Gastrocnemius medialis (tissue), 4 donors: Measurements from ENCODE around the gene COL6A1. TPM values are rescaled to one million over a fixed set of nuclear protein-coding genes. Genes with fewer than 3 reads are reported as not detected.

Experiments
- ATAC-seq, 2 donors: fragments of 150-250 bp; one replicate each; pipeline ENCODE4 v1.9.1; 2016
- DNase-seq, 2 donors: peaks; one replicate each; pipeline ENCODE4 v3.0.0-alpha.2; 2019
- H3K27ac ChIP-seq, 4 donors: fragments of 200-600 bp; sonication (generic); 1 replicate in 1 of 4; 2 replicates in 3 of 4; pipeline ENCODE4 v1.5.1; 2016 to 2018; ENCODE audit warnings: mild to moderate bottlenecking in 2 of 4, moderate library complexity in 1 of 4
- H3K27me3 ChIP-seq, 3 donors: fragments of 200-600 bp; sonication (generic) in 2 of 3; 1 replicate in 1 of 3; 2 replicates in 2 of 3; pipeline versions ENCODE4 v1.5.1 to v1.6.0; 2016 to 2019; ENCODE audit warnings: mild to moderate bottlenecking in 1 of 3, moderate library complexity in 1 of 3
- H3K36me3 ChIP-seq, 2 donors: fragments of 200-600 bp; sonication (generic) in 1 of 2; one replicate each; pipeline ENCODE4 v1.5.1; 2017 to 2018
- H3K4me1 ChIP-seq, 2 donors: fragments of 200-600 bp; sonication (generic) in 1 of 2; one replicate each; pipeline ENCODE4 v1.5.1; 2016 to 2017; ENCODE audit warnings: mild to moderate bottlenecking in 2 of 2
- H3K4me3 ChIP-seq, 4 donors: fragments of 200-600 bp; sonication (generic) in 3 of 4; 1 replicate in 1 of 4; 2 replicates in 3 of 4; pipeline ENCODE4 v1.5.1; 2016 to 2019; ENCODE audit warnings: mild to moderate bottlenecking in 2 of 4
- H3K9me3 ChIP-seq, 3 donors: fragments of 200-600 bp; sonication (generic) in 2 of 3; 1 replicate in 1 of 3; 2 replicates in 2 of 3; pipeline ENCODE4 v1.5.1; 2016 to 2019
- CTCF ChIP-seq, 5 experiments: fragments of 450-650 bp in 3 of 5; fragments of 200-600 bp in 2 of 5; sonication (generic) in 2 of 5; IDR thresholded peaks in 4 of 5; conservative IDR thresholded peaks in 1 of 5; 1 replicate in 4 of 5; 2 replicates in 1 of 5; pipeline ENCODE4 v1.5.1; 2016 to 2019; ENCODE audit warnings: antibody characterized with exemption in 5 of 5, mild to moderate bottlenecking in 3 of 5, moderate library complexity in 3 of 5
- POLR2A ChIP-seq, 2 donors: fragments of 450-650 bp; IDR thresholded peaks; one replicate each; pipeline ENCODE4 v1.6.1; 2017; ENCODE audit warnings: antibody characterized with exemption in 2 of 2, mild to moderate bottlenecking in 2 of 2, moderate library complexity in 2 of 2
- in situ Hi-C, 4 donors: fragments of 200-750 bp; cut with MboI; loops; one replicate each; pipeline versions ENCODE4 v1.15.0 to v1.8.0; 2017; ENCODE audit warnings: low sequenced_read_pairs in 4 of 4
- intact Hi-C: fragments of 100-400 bp; cut with DNase I; formaldehyde crosslinking; loops from one replicate; pipeline ENCODE4 v1.15.1; 2023; ENCODE audit warnings: low total_unique reads
- total RNA-seq, 4 donors: library from RNA; depleted of rRNA; stranded (reverse); fragments of >200 nt; gene quantifications; one replicate each; pipeline versions ENCODE4 v1.1.0 to v1.2.3, GENCODE V29; 2016

COL6A1 gene
- total RNA-seq, 4 donors from 2014 or later = 50.5 to 97.8 (median 73.3) TPM

GRCh38 chr21:46049890-46050667 lies 68.5 kb downstream of the COL6A1 start:
- ATAC-seq = no peak
- DNase-seq = no peak
- Histone ChIP-seq H3K27ac (peak overlapping the region; percentile 73 to 83 (median 80)), H3K9me3 (no peaks in the 10 kb centered on the region), H3K4me3 (no peak overlapping the region), H3K27me3 (peaks cover 1 to 9% (median 7%) of the 10 kb centered on the region in 3 donors), H3K4me1 (peaks cover 4 to 8% of the 10 kb centered on the region in 2 donors), H3K36me3 (no peaks in the 10 kb centered on the region)
- intact Hi-C loops = no loop called here
- in situ Hi-C loops = no loop called here
- TF ChIP-seq POLR2A (IDR thresholded peaks at IDR 0.05) (no peak), CTCF (IDR thresholded peaks at IDR 0.05 in 4 of 5, conservative IDR thresholded peaks at IDR 0.05 in 1 of 5) (no peak)

GRCh38 chr21:46050668-46051378 lies 69.3 kb downstream of the COL6A1 start:
- intact Hi-C loops = no loop called here
- Histone ChIP-seq H3K27ac (peak overlapping the region in 2 of 4 donors; percentile 73 to 83), H3K36me3 (no peaks in the 10 kb centered on the region), H3K27me3 (peaks cover 7 to 9% (median 9%) of the 10 kb centered on the region in 3 donors), H3K4me3 (no peak overlapping the region), H3K9me3 (no peaks in the 10 kb centered on the region), H3K4me1 (peaks cover 4 to 8% of the 10 kb centered on the region in 2 donors)
- ATAC-seq (no peak), DNase-seq (no peak)
- in situ Hi-C loops = no loop called here
- TF ChIP-seq POLR2A (IDR thresholded peaks at IDR 0.05) = no peak
- no peak for TF ChIP-seq CTCF (IDR thresholded peaks at IDR 0.05 in 4 of 5, conservative IDR thresholded peaks at IDR 0.05 in 1 of 5)

- Histone ChIP-seq H3K9me3 (no peaks in the 10 kb centered on the region), H3K4me1 (peaks cover 4 to 12% of the 10 kb centered on the region in 2 donors), H3K4me3 (no peak overlapping the region), H3K27me3 (peaks cover 11 to 13% (median 12%) of the 10 kb centered on the region in 3 donors), H3K27ac (no peak overlapping the region), H3K36me3 (no peaks in the 10 kb centered on the region)
- no peak for DNase-seq
- intact Hi-C loops (no loop called here), in situ Hi-C loops (no loop called here)
- no peak for ATAC-seq
- TF ChIP-seq POLR2A (IDR thresholded peaks at IDR 0.05) = no peak
- TF ChIP-seq CTCF (IDR thresholded peaks at IDR 0.05 in 4 of 5, conservative IDR thresholded peaks at IDR 0.05 in 1 of 5) = no peak
Observed at GRCh38 chr21:46051379-46051770, 69.8 kb downstream of the COL6A1 start.

- Histone ChIP-seq H3K4me1 (peaks cover 4 to 12% of the 10 kb centered on the region in 2 donors), H3K27ac (no peak overlapping the region), H3K4me3 (no peak overlapping the region), H3K27me3 (peaks cover 13 to 19% (median 15%) of the 10 kb centered on the region in 3 donors), H3K36me3 (no peaks in the 10 kb centered on the region), H3K9me3 (no peaks in the 10 kb centered on the region)
- no peak for DNase-seq
- ATAC-seq = no peak
- no peak for TF ChIP-seq POLR2A (IDR thresholded peaks at IDR 0.05)
- no peak for TF ChIP-seq CTCF (IDR thresholded peaks at IDR 0.05 in 4 of 5, conservative IDR thresholded peaks at IDR 0.05 in 1 of 5)
- intact Hi-C loops (no loop called here), in situ Hi-C loops (no loop called here)
Observed at GRCh38 chr21:46051821-46052675, 70.5 kb downstream of the COL6A1 start.
